IMR-90 (cell line): ENCODE results near the gene SCAMP2. TPM values are rescaled to one million over a fixed set of nuclear protein-coding genes. Genes with fewer than 3 reads are reported as not detected.

Experiments
- ATAC-seq: fragments of 200-7000 bp; cut with Tn5 transposase; 2 replicates; pipeline ENCODE4 v1.9.1; 2020; ENCODE audit warnings: low read depth, mild to moderate bottlenecking, moderate library complexity
- BruUV-seq: library from RNA; stranded (reverse); fragments of 400-500 nt; replicated peaks from 2 replicates; lab custom pipeline; 2021; lab: Mats Ljungman, UMichigan
- CTCF ChIA-PET: fragments of 300-600 bp; formaldehyde crosslinking; extraction: SDS; loops from one replicate; lab custom pipeline; 2021; ENCODE audit warnings: antibody characterized with exemption; lab: Yijun Ruan, JAX
- POLR2A ChIA-PET: fragments of 300-600 bp; sonication (Branson Sonifier 250); formaldehyde crosslinking; loops from one replicate; lab custom pipeline; 2022; ENCODE audit warnings: antibody characterized with exemption; ENCODE audit not compliant: unreplicated experiment; lab: Charles Lee
- DNase-seq: peaks from one replicate; pipeline ENCODE4 v3.0.0; 2013
- H2AFZ ChIP-seq: replicated peaks from 2 replicates; pipeline ENCODE3; 2013; ENCODE audit warnings: low read length, mild to moderate bottlenecking; ENCODE audit not compliant: poor library complexity
- H2AK5ac ChIP-seq: 2 replicates; pipeline ENCODE4 v1.6.1; 2013; ENCODE audit warnings: low read depth, low read length, inconsistent platforms
- H2AK9ac ChIP-seq: replicated peaks from 2 replicates; pipeline ENCODE3; 2013; ENCODE audit warnings: mild to moderate bottlenecking, low read depth, low read length, moderate library complexity; ENCODE audit not compliant: poor library complexity
- H2BK120ac ChIP-seq: 2 replicates; pipeline ENCODE4 v1.6.1; 2013; ENCODE audit warnings: low read depth, low read length, inconsistent platforms
- H2BK15ac ChIP-seq: 3 replicates; pipeline ENCODE4 v1.6.1; 2013; ENCODE audit warnings: low read depth, low read length, inconsistent platforms
- H2BK20ac ChIP-seq: 2 replicates; pipeline ENCODE4 v1.6.1; 2013; ENCODE audit warnings: low read depth, mild to moderate bottlenecking, inconsistent platforms, low read length, moderate library complexity
- H2BK5ac ChIP-seq: 2 replicates; pipeline ENCODE4 v1.6.1; 2013; ENCODE audit warnings: mild to moderate bottlenecking, low read depth, low read length, inconsistent platforms; ENCODE audit not compliant: poor library complexity, severe bottlenecking
- H3K14ac ChIP-seq: replicated peaks from 2 replicates; pipeline ENCODE4 v1.6.1; 2013; ENCODE audit warnings: low read depth, low read length, inconsistent platforms
- H3K18ac ChIP-seq: 2 replicates; pipeline ENCODE4 v1.6.1; 2013; ENCODE audit warnings: low read depth, low read length, control low read depth
- H3K23ac ChIP-seq: 2 replicates; pipeline ENCODE4 v1.6.1; 2013; ENCODE audit warnings: low read depth, low read length, inconsistent platforms
- H3K27ac ChIP-seq: 2 replicates; pipeline ENCODE4 v1.5.1; 2013; ENCODE audit warnings: mild to moderate bottlenecking, control low read depth, low read length; ENCODE audit not compliant: insufficient read depth
- H3K27me3 ChIP-seq: 2 replicates; pipeline ENCODE4 v1.6.1; 2013; ENCODE audit warnings: low read length; ENCODE audit not compliant: control insufficient read depth, insufficient read depth
- H3K36me3 ChIP-seq: 2 replicates; pipeline ENCODE4 v1.6.1; 2013; ENCODE audit warnings: low read length, mixed read lengths; ENCODE audit not compliant: control insufficient read depth, insufficient read depth
- H3K4ac ChIP-seq: 2 replicates; pipeline ENCODE4 v1.6.1; 2013; ENCODE audit warnings: low read depth, low read length, inconsistent platforms
- H3K4me1 ChIP-seq: 2 replicates; pipeline ENCODE4 v1.6.1; 2013; ENCODE audit warnings: low read length, mixed read lengths; ENCODE audit not compliant: control insufficient read depth, insufficient read depth
- H3K4me2 ChIP-seq: 2 replicates; pipeline ENCODE4 v1.6.1; 2013; ENCODE audit warnings: low read depth, mild to moderate bottlenecking, control low read depth, low read length, moderate library complexity
- H3K4me3 ChIP-seq: 2 replicates; pipeline ENCODE4 v1.5.1; 2013; ENCODE audit warnings: low read depth, mild to moderate bottlenecking, control low read depth, low read length, moderate library complexity; ENCODE audit not compliant: insufficient read depth
- H3K56ac ChIP-seq: 2 replicates; pipeline ENCODE4 v1.6.1; 2013; ENCODE audit warnings: low read length, inconsistent platforms; ENCODE audit not compliant: insufficient read depth; ENCODE audit errors: extremely low read depth
- H3K79me1 ChIP-seq, 2 experiments: 2 replicates each; pipeline ENCODE4 v1.6.1; 2013; ENCODE audit warnings: low read length in 2 of 2, inconsistent platforms in 1 of 2, low read depth in 1 of 2
- H3K9ac ChIP-seq: 2 replicates; pipeline ENCODE4 v1.6.1; 2013; ENCODE audit warnings: low read depth, low read length, control low read depth
- H3K9me1 ChIP-seq: 2 replicates; pipeline ENCODE4 v1.6.1; 2013; ENCODE audit warnings: low read length, inconsistent platforms; ENCODE audit not compliant: insufficient read depth
- H3K9me3 ChIP-seq: 2 replicates; pipeline ENCODE4 v1.6.1; 2013; ENCODE audit warnings: low read length; ENCODE audit not compliant: control insufficient read depth, insufficient read depth
- H4K20me1 ChIP-seq: 2 replicates; pipeline ENCODE4 v1.6.1; 2013; ENCODE audit warnings: low read length, inconsistent platforms; ENCODE audit not compliant: insufficient read depth
- H4K5ac ChIP-seq: 2 replicates; pipeline ENCODE4 v1.6.1; 2013; ENCODE audit warnings: mild to moderate bottlenecking, low read depth, low read length, control low read depth
- H4K8ac ChIP-seq, 2 experiments: 2 replicates each; pipeline ENCODE4 v1.6.1; 2013; ENCODE audit warnings: low read depth in 2 of 2, low read length in 2 of 2, control low read depth in 1 of 2, inconsistent platforms in 1 of 2
- H4K91ac ChIP-seq: 2 replicates; pipeline ENCODE4 v1.6.1; 2013; ENCODE audit warnings: low read depth, low read length, inconsistent platforms; ENCODE audit not compliant: insufficient read depth
- CEBPB ChIP-seq: IDR thresholded peaks from 2 replicates; pipeline ENCODE4 v1.6.1; 2012; ENCODE audit warnings: low read depth, low read length, improper control_type of control experiment
- FOS ChIP-seq: fragments of 150-350 bp; IDR thresholded peaks from 2 replicates; pipeline ENCODE4 v1.6.1; 2016; ENCODE audit warnings: low read depth, low read length
- MAZ ChIP-seq: IDR thresholded peaks from 2 replicates; pipeline ENCODE4 v1.6.1; 2012; ENCODE audit warnings: low read depth, mild to moderate bottlenecking, low read length, improper control_type of control experiment, moderate library complexity, borderline replicate concordance
- NFE2L2 ChIP-seq: fragments of 150-350 bp; IDR thresholded peaks from 2 replicates; pipeline ENCODE4 v1.6.1; 2016; ENCODE audit warnings: low read depth, mild to moderate bottlenecking, low read length
- POLR2A ChIP-seq: IDR thresholded peaks from 2 replicates; pipeline ENCODE4 v1.6.1; 2012; ENCODE audit warnings: mild to moderate bottlenecking, low read depth, low read length
- RCOR1 ChIP-seq: IDR thresholded peaks from 2 replicates; pipeline ENCODE4 v1.6.1; 2012; ENCODE audit warnings: mild to moderate bottlenecking, low read length, improper control_type of control experiment; ENCODE audit not compliant: insufficient replicate concordance
- RFX5 ChIP-seq: IDR thresholded peaks from 2 replicates; pipeline ENCODE4 v1.8.0; 2012; ENCODE audit warnings: low read depth, mild to moderate bottlenecking, low read length, moderate library complexity
- SMC3 ChIP-seq: fragments of 150-350 bp; IDR thresholded peaks from 2 replicates; pipeline ENCODE4 v1.6.1; 2016; ENCODE audit warnings: low read depth, mild to moderate bottlenecking, antibody characterized with exemption, low read length, moderate library complexity
- WGBS, 2 experiments: methylation state at CpG; one replicate each; pipeline versions ENCODE4 v1.1.5 to v1.1.7; 2013; ENCODE audit warnings: missing lambda C conversion rate in 2 of 2; ENCODE audit not compliant: insufficient read length in 1 of 2; ENCODE audit errors: extremely low coverage in 2 of 2; 5-methylcytosine and 5-hydroxymethylcytosine counted together
- dilution Hi-C: fragments of 300-500 bp; cut with HindIII; formaldehyde crosslinking; loops from one replicate; pipeline ENCODE4 v1.14.3; 2018; ENCODE audit warnings: low sequenced_read_pairs; ENCODE audit not compliant: unreplicated experiment
- in situ Hi-C: fragments of 300-500 bp; cut with MboI; formaldehyde crosslinking; loops from 3 replicates; pipeline ENCODE4 v1.14.3; 2019; ENCODE audit warnings: low sequenced_read_pairs, inconsistent platforms, mixed read lengths
- intact Hi-C: fragments of 100-400 bp; cut with micrococcal nuclease; formaldehyde crosslinking; loops from 2 replicates; pipeline ENCODE4 v1.10.0; 2022
- polyA plus RNA-seq, 3 experiments: library from polyadenylated mRNA; depleted of rRNA; stranded (reverse); fragments of >200 nt; gene quantifications; 2 replicates each; pipeline ENCODE4 v1.2.3, GENCODE V29; 2012; ENCODE audit warnings: low replicate concordance in 1 of 3
- total RNA-seq: library from RNA; depleted of rRNA; stranded (reverse); fragments of >200 nt; gene quantifications from 2 replicates; pipeline ENCODE4 v1.2.3, GENCODE V29; 2012
- TF ChIP-seq, protein P1 (sequence below): fragments of 150-350 bp; IDR thresholded peaks from 2 replicates; pipeline ENCODE4 v1.6.1; 2017; ENCODE audit warnings: mild to moderate bottlenecking, antibody characterized with exemption, low read length, low read depth
- TF ChIP-seq, protein P2 (sequence below): fragments of 150-350 bp; IDR thresholded peaks from 2 replicates; pipeline ENCODE4 v1.6.1; 2016; ENCODE audit warnings: low read depth, mild to moderate bottlenecking, low read length, moderate library complexity, borderline replicate concordance

Gene SCAMP2
- total and polyA plus RNA-seq, 2 of the 4 experiments (the other 2 are of a cell fraction) = 25.8 to 111 TPM

DNA sequence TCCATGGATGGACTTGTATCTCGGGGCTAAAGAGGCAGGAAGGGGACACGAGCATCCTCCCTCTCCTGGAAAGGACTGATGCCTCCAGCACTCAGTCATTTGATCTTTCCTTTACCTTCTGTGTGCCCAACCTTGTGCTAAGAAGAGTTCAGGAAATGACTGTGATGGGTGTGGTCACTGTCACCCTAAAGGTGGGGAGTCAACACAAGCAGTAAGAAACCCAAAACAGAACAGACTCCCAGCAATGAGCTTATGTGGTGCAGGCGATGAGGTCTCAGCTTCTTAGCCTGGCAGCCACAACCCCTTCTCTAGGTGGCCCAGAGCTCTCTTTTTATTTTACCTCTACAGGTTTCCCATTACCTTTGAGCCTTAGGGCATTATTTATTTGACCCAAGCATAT, 20.5 kb upstream of the SCAMP2 start:
- H3K18ac ChIP-seq = no peak overlapping the region
- H3K56ac ChIP-seq = no peak overlapping the region
- H3K79me1 ChIP-seq = peaks cover 19 to 37% of the 10 kb centered on the region in 2 experiments; a peak in 3 of 4 replicates
- H3K9ac ChIP-seq = no peak overlapping the region
- H3K27ac ChIP-seq = no peak overlapping the region
- H3K36me3 ChIP-seq = peaks cover 41% of the 10 kb centered on the region
- no peak overlapping the region for H4K8ac ChIP-seq
- H3K4me2 ChIP-seq = no peak overlapping the region
- BruUV-seq = no TSS peak
- H3K14ac ChIP-seq = no peak overlapping the region
- no peak overlapping the region for H2AFZ ChIP-seq
- no peak overlapping the region for H2AK5ac ChIP-seq
- no peaks in the 10 kb centered on the region; the same call in 1 of the 2 replicates for H4K20me1 ChIP-seq
- H3K27me3 ChIP-seq = no peaks in the 10 kb centered on the region
- POLR2A ChIA-PET = no interaction called here
- no peak overlapping the region for H4K91ac ChIP-seq
- H3K4ac ChIP-seq = no peak overlapping the region
- H3K23ac ChIP-seq = no peak overlapping the region
- H2BK5ac ChIP-seq = no peak overlapping the region
- intact Hi-C loops = loop anchor here (5.0 kb wide), 1 partner anchor 51 kb away; the partner anchor contains the start of gene ULK3
- H2BK15ac ChIP-seq = no peak overlapping the region
- WGBS, 2 experiments = no CpG with 5 or more reads among the region's 3 CpGs
- H3K4me1 ChIP-seq = peaks cover 9% of the 10 kb centered on the region
- no peak overlapping the region for H2BK20ac ChIP-seq
- peaks cover 25% of the 10 kb centered on the region for H3K9me1 ChIP-seq
- no peak for DNase-seq
- no peak overlapping the region for H2AK9ac ChIP-seq
- CTCF ChIA-PET = no interaction called here
- dilution Hi-C loops = no loop called here
- ATAC-seq = no peak
- no peaks in the 10 kb centered on the region for H3K9me3 ChIP-seq
- no peak for TF ChIP-seq RCOR1
- no peak for TF ChIP-seq SMC3
- TF ChIP-seq FOS = no peak
- TF ChIP-seq MAZ = no peak
- no peak for TF ChIP-seq CEBPB
- no peak for TF ChIP-seq NFE2L2
- TF ChIP-seq, protein P1, sequence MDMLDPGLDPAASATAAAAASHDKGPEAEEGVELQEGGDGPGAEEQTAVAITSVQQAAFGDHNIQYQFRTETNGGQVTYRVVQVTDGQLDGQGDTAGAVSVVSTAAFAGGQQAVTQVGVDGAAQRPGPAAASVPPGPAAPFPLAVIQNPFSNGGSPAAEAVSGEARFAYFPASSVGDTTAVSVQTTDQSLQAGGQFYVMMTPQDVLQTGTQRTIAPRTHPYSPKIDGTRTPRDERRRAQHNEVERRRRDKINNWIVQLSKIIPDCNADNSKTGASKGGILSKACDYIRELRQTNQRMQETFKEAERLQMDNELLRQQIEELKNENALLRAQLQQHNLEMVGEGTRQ = no peak
- TF ChIP-seq, protein P2, sequence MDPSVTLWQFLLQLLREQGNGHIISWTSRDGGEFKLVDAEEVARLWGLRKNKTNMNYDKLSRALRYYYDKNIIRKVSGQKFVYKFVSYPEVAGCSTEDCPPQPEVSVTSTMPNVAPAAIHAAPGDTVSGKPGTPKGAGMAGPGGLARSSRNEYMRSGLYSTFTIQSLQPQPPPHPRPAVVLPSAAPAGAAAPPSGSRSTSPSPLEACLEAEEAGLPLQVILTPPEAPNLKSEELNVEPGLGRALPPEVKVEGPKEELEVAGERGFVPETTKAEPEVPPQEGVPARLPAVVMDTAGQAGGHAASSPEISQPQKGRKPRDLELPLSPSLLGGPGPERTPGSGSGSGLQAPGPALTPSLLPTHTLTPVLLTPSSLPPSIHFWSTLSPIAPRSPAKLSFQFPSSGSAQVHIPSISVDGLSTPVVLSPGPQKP = no peak
- no peak for TF ChIP-seq POLR2A
- no peak for TF ChIP-seq RFX5
- no peak overlapping the region for H2BK120ac ChIP-seq
- no peak overlapping the region for H4K5ac ChIP-seq
- no peak overlapping the region for H3K4me3 ChIP-seq
- in situ Hi-C loops = no loop called here
